ENCODE measurements around the gene NPAS3.

Gene NPAS3

DNA sequence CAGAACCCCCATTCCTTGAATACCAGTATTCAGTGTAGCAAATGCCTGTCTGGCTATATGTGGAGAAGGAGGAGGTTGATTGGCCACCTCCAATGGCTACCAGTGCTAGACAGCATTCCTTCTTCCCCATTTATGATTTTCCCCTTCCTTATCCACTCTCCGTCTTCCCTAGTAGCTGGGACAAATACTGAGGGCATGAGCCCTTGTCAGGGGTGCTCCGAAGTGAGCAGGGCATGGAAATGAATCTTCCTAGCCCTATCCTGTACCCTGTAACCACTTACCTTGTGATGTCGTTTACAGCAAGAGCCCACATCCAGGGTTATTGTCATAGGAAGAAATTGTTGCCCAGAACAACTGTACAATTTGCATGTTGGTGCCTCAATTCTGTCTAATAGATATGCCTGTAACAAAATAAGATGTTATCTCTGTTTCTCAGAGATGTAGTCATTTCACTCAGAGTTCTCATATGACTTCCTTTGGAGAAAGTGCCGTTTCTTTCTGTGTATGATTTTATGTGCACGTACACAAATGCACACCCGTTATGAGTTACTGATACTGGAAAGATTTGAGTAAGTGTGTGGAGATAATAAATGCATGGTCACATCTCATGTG is 588.5 kb downstream of the NPAS3 start:
- no peak for DNase-seq

GRCh38 chr14:33528655-33529054 is 590.0 kb downstream of the NPAS3 start:
- DNase-seq = no peak

DNA sequence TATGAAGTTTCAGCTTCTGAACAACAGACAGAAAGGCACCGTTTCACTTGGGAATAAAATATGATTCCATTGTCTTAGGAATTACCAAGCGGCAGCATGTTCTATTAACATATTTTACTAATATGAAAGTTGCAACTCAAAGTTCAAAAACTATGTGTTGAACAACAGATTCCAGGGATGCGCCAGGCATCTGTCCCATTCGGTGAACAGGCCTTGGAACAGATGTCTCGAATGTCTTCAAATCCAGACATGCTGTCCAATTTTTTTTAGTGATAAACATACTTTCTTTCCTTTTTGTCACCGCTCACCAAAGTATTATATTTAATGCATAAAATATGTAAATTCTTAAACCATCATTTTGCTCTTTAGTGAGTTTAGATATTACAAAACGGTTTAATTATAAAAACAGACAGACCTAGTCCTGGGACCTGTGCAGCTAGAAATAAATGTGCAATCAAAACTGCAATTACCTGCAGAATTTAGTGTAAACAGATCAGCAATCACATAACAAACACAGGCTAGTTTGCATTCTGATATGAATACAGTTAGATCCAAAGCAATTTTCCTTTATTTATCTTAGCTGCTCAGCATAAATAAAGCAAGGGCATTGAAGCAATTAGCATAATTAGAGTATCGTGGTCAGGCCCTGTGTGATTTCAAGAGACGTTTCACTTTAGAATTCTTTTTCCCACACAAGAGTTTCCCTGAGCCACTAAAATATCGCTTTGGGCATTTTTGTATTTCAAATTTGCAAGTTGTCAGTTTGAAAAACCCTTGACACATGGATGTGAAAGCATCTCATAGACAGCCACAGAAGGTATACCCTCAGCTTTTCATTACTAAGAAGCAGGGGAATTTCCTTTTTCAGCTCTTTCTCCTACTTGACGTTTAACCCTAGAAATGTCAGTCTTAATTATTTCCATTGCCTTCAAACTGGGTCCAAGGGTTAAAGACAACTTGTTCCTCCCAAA is 591.4 kb downstream of the NPAS3 start:
- no peak for DNase-seq

DNA sequence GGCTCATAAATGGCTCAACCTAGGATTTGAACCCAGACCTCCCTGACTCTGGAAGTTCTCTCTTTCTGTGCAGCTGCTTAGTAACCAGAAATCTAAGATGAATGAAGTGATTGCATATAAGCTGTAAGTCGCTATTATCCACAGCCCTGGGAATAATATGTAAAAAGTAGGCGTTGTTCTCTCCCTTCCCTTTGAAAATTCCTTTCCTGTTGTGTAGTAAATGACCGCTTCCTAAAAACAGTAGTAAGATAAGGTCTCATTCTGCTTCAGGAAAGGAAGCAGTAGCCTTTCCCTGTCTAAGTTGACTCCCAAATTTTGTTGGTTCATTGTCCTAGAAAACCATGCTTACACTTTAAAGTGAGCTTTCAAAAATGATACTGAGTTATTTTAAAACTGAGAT is 593.9 kb downstream of the NPAS3 start:
- no peak for DNase-seq

DNA sequence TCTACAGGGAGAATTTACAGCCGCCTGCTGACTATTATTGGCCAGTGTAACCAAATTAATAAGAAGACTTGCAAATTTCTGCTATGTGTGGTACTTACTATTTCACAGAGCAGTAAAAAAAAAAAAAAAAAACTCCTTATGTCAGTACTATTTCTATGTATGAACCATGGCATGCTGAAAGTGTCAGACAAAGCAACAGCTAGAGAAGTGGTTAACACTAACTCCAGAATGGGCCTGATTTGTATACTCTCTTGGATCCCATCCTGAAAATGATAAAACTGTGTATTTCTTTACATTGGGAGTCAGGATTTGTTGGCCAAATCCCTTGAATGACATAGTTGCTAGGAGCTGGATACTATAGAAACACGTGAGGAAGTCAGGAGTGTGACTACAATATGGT is 595.4 kb downstream of the NPAS3 start:
- no peak for DNase-seq

- DNase-seq = peak; percentile 18
Observed at GRCh38 chr14:33534632-33535031, 596.0 kb downstream of the NPAS3 start.

- DNase-seq = no peak
Observed at GRCh38 chr14:33539918-33540357, 601.3 kb downstream of the NPAS3 start.

DNA sequence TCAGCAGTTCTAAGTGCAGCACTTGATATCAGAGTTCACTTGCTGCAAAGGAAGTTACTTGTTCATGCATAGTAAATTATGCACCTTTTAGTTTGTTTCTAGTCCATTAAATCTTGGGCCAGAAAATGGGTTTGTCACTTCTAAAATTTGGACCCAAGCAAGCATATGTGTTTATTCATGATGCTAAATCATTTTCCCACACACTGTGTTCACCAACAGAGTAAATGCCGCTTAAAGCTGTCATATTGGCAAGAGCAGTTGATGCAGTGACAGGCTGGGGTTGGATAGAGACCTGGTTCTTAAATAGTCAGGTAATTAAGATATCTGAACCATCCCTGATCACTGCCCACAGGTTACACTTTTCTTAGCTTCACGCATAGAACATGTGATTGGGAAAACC is 602.5 kb downstream of the NPAS3 start:
- DNase-seq = no peak

DNA sequence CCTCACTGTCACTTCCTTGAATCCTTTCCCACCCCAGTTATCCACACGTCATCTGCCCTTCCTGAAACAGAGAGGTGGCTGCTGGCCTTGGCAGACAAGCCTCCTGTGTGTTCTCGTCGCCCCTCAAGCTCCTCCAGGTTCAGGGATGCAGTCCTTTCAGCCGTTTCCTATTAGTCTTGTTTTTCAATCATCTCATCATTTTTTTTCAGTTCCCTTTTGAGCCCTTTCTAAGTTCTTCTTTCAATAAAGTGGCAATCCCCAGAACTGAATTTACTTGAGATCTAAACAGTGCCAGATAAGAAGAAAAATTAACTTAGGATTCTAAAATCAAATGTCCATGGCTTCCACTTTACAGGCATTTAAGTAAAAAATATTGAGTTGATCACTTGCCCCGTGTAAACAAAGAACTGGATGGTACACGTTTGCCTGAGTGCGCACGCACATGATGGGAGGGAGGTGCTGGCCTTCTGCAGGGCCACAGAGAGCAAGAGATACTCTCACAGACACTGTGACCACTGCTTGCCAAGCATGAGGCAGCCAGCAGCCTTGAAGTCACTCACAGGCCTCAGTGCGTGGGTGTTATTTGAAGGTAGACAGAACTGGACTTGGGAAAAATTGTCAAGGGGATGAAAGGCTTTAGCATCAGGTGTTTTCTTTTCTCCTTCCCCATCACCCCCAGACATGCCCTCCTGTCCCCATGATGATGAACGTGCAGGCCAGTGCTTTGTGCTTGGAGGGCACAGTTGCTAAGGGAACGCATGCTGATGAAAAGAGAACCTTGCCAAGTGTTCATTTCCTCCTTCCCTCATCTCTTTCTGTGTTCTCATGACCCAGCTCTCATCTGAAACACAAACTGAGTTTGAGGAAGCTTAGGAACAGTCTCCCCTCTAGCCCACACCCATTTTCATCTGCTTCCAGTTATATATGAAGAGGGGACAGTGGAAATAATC is 603.9 kb downstream of the NPAS3 start:
- DNase-seq = no peak

DNA sequence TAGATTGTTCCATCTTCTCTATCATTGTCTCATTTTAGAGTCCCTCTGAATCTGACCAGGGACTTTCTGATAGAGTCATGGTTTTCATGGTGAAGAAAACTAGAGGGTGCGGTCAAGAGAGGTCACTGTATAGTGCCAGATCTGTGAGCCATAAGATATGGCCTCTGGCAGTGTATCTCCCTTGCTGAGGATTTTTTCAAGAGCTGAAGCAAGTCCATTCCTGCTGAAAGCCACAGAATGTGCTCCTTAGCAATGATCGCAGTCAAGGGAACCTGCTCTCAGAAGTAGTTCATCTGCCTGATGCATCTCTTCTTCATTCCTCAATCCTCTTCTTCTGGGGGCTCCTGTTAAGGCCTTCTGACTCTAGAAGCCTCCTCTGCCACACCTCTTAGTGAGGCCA is 607.0 kb downstream of the NPAS3 start:
- DNase-seq = no peak

DNA sequence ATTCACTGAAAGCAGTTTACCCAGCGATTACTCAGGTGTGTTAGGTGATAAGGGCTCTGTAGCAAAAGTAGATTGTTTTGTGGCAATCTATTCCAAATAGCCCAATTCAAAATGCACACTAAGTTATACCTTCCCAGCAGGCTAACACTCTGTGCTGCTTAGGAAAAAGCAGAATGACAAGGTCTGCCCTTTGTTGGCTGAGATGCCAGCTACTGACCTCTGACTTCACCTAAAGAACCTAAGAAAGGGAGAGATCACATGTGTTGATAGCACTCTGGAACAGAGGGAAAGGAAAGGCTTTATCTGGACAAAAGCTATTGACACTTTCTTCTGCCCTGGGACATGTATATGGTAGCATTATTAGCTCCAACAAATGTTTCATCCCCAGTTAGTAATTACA is 609.9 kb downstream of the NPAS3 start:
- no peak for DNase-seq

DNA sequence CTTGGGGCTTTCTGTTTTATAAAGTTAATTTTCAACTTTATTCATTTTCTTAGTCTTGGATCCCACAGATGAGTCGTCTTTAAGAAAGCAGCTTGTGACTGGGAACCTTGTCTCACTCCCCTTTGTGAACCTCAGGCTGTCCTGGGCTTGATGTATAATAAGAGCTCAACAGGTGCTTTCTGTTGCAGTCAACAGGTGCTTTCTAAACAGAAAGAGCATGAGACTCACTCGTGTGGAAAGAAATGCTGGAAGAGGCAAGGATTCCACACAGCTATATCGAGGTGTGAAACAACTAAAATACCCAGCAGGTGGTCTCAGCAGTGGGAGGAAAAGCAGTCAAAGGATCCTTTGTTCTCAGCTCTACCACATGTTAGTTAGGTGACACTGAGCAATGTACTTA is 613.3 kb downstream of the NPAS3 start:
- no peak for DNase-seq

DNA sequence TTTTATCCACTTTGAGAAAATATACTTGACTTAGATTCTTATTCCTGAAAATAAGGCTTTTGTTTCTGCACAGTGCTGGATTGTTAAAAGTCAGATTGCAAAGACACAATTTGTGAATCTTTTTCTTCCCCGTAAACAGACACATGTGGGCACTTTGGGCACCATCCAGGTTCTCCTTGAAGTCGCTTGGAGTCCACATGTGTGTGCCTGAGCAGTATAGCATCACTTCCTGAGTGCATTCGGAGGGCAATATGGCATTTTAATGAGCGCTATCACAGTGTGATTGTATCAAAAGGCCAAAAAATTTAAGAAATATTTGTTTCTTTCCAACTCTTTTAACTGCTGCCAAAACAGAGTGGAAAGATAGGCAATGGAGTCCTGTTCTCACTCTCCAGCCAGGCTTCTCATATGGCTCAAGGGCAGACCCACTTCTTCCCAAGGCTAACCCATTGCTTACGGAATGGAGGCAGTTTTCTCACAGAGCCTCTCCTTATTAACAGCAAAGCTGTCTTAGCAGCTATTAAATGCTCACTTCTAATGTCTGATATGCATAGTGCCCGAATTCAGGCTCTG is 615.1 kb downstream of the NPAS3 start:
- DNase-seq = no peak

GRCh38 chr14:33554988-33555387 is 616.3 kb downstream of the NPAS3 start:
- DNase-seq = no peak

- no peak for DNase-seq
Observed at GRCh38 chr14:33555710-33556350, 617.2 kb downstream of the NPAS3 start.

GRCh38 chr14:33556382-33557121 is 617.9 kb downstream of the NPAS3 start:
- DNase-seq = peak; percentile 28

DNA sequence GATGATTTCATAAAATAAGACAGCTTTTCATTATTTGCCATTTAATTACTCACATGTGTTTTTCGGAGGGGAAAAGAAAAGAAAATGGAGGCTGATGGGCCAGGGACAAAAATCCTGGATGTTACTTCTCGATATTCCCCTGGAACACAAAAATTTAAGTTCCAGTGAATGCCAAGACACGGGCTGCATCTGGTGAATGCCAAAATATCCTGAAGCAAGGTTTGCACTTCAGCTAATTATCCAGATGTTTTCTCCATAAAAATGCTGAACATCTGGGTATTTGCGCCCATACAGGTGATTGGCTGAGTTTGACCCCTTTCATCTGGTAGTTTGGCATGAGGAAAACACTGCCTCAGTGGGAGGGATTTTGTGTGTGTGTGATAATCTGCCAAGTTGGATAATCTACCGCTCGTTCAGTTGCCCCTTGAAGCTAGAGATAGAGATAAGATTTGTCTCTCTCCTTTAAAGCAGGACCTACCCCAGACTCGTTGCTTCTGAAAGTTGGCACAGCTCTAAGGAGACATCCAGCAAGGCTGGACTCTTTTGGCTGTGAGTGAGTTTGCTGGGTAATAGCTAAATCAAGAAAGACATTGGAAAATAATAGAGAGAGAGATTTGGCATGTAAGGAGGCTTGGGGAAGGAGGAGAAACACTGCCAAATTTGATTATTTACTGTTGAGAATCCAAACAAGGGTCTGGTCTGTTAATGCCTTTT is 622.2 kb downstream of the NPAS3 start:
- DNase-seq = no peak

DNA sequence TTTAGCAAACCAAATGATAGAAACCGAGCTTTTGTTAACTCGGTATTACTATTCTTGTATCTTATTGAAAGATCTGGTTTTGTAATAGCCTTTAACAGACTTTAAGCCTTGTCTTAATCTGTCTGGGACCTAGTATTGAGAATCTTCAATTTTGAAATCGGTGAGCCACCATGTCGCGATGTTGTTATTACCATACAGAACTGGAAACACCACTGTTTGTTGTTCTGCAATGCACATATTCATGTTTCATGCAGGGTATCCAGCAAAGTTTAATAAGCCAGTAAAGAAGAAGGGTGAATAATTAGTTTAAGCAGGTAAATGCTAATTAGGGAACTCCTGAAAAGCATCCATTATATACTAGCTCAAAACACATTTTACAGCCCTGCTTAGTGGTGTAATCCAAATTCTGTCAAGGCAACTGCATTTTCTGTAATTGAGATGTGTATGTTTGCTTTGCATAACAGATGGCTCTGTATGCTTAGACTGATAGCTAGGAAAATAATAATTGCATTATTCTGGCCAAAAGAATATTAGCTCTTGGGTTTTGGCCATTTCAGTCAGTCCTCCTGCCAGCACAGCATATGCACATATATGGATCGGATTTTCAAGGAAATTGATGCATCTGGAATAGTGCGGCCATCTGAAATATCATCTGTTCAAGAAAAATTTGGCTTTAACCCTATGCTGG is 623.0 kb downstream of the NPAS3 start:
- no peak for DNase-seq

DNA sequence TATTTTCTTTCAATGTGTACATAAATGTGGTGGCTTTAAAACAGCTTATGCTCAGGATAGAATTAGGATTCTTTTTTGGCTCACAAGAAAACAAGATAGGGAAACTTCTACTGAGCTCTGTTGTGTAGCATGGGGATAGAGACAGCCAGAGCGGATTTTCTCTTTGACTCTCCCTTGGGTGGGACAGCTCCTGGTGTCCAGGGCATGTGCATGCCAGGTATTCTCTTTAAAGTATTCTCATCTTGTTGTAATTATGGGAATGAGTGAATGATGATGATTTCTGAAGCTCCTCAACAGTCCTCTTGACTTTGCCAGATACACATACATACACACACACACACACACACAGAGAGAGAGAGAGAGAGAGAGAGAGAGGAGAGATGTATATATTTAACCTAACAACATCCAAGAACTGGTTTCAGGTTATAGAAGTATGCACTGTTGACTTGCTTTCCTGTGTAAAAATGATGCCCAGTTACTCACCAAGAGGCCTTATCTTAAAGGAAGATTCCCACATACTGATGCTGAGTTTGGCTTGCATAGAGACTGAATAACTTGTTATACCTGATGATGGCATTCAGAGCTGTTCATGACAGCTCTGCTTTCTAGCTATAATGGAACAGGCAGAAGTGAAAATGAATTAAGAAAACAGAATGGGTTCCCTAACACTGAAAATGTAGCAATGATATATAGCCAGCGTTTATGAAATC is 624.7 kb downstream of the NPAS3 start:
- no peak for DNase-seq
